RWPE2 (cell line): ENCODE measurements around the gene GIT1.

Experiments used
- ATAC-seq: fragments of 200-7000 bp; cut with Tn5 transposase; 3 replicates; pipeline ENCODE4 v1.9.1; 2021; ENCODE audit warnings: low read depth
- DNase-seq: peaks from one replicate; pipeline ENCODE4 v3.0.0-alpha.2; 2020; ENCODE audit warnings: low spot score
- H3K27ac ChIP-seq: fragments of 450-650 bp; 2 replicates; pipeline ENCODE4 v1.5.1; 2017; ENCODE audit warnings: mild to moderate bottlenecking; ENCODE audit not compliant: poor library complexity, severe bottlenecking
- H3K27me3 ChIP-seq: fragments of 250-450 bp; sonication (Bioruptor Pico); 2 replicates; pipeline ENCODE4 v1.5.1; 2021; ENCODE audit warnings: mild to moderate bottlenecking, moderate library complexity; ENCODE audit not compliant: insufficient read depth, poor library complexity, severe bottlenecking
- H3K36me3 ChIP-seq: fragments of 250-450 bp; sonication (Bioruptor Pico); 2 replicates; pipeline ENCODE4 v1.5.1; 2020; ENCODE audit warnings: low read depth, mild to moderate bottlenecking, moderate library complexity
- H3K4me1 ChIP-seq: fragments of 250-450 bp; sonication (Bioruptor Pico); 2 replicates; pipeline ENCODE4 v1.5.1; 2021; ENCODE audit warnings: mild to moderate bottlenecking, moderate library complexity; ENCODE audit not compliant: insufficient read depth, poor library complexity, severe bottlenecking
- H3K4me3 ChIP-seq: fragments of 250-450 bp; sonication (Bioruptor Pico); 2 replicates; pipeline ENCODE4 v1.5.1; 2021; ENCODE audit warnings: mild to moderate bottlenecking, moderate library complexity; ENCODE audit not compliant: severe bottlenecking
- H3K9me3 ChIP-seq: fragments of 250-450 bp; sonication (Bioruptor Pico); 2 replicates; pipeline ENCODE4 v1.5.1; 2021; ENCODE audit warnings: mild to moderate bottlenecking, moderate library complexity; ENCODE audit not compliant: severe bottlenecking
- TF ChIP-seq, protein P1 (sequence below): fragments of 450-650 bp; IDR thresholded peaks from one replicate; pipeline ENCODE4 v1.5.1; 2017; ENCODE audit warnings: mild to moderate bottlenecking, moderate library complexity; ENCODE audit not compliant: poor library complexity, severe bottlenecking

The GIT1 gene

DNA sequence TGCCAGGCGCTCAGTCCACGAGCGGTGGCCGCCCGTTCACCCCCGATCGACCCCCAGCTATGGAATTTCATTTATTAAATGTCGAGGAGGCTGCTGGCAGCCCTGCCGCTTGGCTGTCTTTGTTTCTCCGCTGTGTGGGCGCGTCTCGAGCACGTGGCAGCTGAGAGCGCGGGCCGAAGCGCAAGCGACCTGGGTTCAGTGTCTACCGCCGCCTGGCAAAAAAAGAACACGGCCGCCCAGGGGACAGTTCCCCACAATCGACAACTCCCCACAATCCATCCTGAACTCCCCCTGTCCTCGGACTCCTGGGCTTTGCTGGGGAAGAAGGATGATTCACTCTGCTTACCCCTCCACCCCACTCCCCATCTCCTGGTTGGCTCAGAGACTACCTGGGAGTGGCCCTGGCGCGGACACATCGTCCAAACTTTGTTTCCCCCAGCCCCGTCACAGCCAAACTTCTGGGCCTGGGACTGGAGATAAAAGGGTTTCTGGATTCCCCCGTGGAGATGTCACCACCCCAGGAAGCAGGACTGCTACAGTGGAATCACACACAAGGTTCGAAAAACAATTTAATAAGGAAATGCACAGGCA is 1.8 kb upstream of the GIT1 start:
- Histone ChIP-seq H3K36me3 (no peaks in the 10 kb centered on the region), H3K27me3 (no peaks in the 10 kb centered on the region), H3K27ac (peak overlapping the region; percentile 80), H3K4me3 (peak overlapping the region; percentile 20), H3K9me3 (no peaks in the 10 kb centered on the region), H3K4me1 (peaks cover 34% of the 10 kb centered on the region)
- peak; percentile 48 for ATAC-seq
- no peak for DNase-seq
- TF ChIP-seq, protein P1, sequence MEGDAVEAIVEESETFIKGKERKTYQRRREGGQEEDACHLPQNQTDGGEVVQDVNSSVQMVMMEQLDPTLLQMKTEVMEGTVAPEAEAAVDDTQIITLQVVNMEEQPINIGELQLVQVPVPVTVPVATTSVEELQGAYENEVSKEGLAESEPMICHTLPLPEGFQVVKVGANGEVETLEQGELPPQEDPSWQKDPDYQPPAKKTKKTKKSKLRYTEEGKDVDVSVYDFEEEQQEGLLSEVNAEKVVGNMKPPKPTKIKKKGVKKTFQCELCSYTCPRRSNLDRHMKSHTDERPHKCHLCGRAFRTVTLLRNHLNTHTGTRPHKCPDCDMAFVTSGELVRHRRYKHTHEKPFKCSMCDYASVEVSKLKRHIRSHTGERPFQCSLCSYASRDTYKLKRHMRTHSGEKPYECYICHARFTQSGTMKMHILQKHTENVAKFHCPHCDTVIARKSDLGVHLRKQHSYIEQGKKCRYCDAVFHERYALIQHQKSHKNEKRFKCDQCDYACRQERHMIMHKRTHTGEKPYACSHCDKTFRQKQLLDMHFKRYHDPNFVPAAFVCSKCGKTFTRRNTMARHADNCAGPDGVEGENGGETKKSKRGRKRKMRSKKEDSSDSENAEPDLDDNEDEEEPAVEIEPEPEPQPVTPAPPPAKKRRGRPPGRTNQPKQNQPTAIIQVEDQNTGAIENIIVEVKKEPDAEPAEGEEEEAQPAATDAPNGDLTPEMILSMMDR: no peak

DNA sequence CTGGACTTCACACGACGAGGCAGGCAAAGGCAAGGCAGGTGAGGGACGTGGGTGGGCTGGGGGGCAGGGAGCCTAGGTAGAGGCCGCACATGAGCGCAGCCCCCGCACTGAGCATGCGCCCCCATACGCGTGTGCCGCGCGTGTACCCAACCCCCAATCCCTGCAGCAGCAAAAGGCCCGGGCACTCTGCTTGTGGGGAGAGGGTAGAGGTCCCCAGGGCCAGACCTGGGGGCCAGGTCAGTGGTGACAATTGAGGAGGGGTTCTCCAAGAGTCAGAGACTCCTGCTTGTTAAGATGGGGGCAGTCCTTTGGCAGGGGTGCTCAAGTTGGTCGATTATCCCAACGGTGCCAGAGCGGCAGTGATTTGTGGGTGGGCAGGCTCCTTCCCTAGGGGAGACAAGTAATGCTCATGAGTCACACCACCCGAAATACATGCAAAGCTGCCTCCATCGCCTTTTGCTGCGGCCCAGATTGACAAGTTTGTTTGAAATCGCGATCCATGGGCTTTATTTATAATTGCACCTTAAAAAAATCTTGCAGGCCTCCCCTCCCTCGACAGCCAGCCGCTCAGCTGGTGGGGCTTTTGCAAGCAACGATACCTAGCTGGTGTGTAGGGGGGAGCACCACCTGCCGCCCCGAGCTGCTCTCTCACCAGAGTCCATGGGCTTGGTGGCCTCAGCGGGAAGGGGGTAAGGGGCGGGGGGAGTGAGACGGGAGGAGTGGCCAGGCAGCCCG is 1.1 kb upstream of the GIT1 start:
- TF ChIP-seq, protein P1: no peak
- Histone ChIP-seq H3K4me3 (peak overlapping the region; percentile 79), H3K4me1 (peaks cover 38% of the 10 kb centered on the region), H3K27ac (peak overlapping the region; percentile 80), H3K9me3 (no peaks in the 10 kb centered on the region), H3K36me3 (no peaks in the 10 kb centered on the region), H3K27me3 (no peaks in the 10 kb centered on the region)
- peak; percentile 0 for ATAC-seq
- no peak for DNase-seq

DNA sequence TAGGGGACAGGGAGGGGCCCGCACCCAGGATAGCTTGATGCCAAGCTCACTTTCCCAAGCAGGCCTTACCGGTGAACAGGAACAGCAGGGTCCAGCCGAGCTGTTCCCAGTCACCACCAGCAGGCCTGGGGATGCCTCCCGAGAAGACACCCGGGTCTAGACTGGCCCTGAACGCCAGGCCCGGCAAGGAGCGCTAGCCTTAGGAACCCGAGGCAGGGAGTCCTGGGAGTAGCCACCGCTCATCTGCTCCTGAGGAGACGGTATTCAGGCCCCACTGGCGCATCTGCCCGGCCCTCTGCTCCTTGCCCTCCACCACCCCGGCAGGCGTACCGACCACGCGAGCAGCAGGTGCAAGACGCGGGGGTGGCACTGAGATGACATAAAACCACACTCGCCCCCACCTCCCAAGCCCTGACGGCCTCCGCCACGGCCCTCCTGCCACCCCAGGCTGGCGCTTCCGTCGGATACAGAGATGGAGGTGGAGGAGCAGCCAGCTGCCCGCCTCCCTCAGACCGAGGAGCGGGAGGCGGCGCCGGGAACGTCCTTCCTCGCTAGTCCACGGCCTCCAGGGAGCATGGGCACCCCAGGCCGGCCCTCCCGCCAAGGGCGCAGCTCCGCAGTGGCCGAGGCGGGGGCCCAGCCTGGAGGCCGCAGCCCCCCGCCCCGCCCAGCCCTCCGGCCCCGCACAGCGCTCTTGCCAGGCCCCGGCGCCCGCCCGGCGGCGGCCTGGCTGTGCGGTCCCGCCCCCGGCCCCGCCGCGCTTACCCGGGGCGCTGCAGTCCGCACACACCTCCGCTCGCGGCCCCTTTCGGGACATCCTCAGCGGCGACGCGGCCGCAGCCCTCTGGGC is 661 bp downstream of the GIT1 start:
- no peaks in the 10 kb centered on the region for H3K9me3 ChIP-seq
- TF ChIP-seq, protein P1: no peak
- no peak for DNase-seq
- H3K27me3 ChIP-seq: no peaks in the 10 kb centered on the region
- no peaks in the 10 kb centered on the region for H3K36me3 ChIP-seq
- H3K4me1 ChIP-seq: peaks cover 49% of the 10 kb centered on the region
- ATAC-seq: 0 out of 3 replicates have a peak, but pooled peaks have one; percentile 2
- peak overlapping the region; percentile 79 for H3K4me3 ChIP-seq
- H3K27ac ChIP-seq: peak overlapping the region; percentile 80

DNA sequence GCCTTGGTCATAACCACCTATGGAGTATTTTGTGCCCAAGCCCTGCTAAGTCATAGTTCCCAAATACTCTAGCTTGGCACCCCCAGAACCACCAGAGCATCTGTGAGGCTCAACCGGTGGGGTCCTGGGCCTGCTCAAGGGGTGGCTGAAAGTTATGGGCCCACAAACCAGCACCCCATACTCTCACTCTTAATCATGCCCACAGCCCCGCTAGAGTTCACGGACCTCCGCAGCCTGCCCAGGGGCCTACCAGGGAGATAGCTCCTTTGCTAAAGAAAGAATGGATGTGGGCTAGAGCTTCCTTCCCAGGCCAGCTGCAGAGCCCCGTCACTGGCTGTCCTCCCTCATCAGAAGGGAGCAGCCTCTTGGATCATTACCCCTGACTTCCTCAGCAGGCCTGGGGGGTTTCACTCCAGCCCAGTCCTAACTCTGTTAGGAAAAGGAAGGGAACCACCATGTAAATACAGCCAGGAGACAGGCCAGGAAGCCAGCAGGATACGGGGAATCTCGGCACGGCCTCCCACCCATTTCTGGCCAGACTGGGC is 1.4 kb downstream of the GIT1 start:
- H3K27ac ChIP-seq: peak overlapping the region; percentile 80

More for the DNA sequence above, 1.4 kb downstream of the GIT1 start:
- Histone ChIP-seq H3K4me3 (peak overlapping the region; percentile 79), H3K27me3 (no peaks in the 10 kb centered on the region), H3K36me3 (peaks cover 2% of the 10 kb centered on the region), H3K9me3 (peaks cover 3% of the 10 kb centered on the region), H3K4me1 (peaks cover 56% of the 10 kb centered on the region)
- TF ChIP-seq, protein P1: no peak
- no peak for ATAC-seq
- DNase-seq: no peak
